ENCODE measurements around the gene CNBD2. TPM values are rescaled to one million over a fixed set of nuclear protein-coding genes. Genes with fewer than 3 reads are reported as not detected.

The CNBD2 gene
- total and polyA plus RNA-seq, 12 donors, result 1.1 to 23.3 (median 5.2) TPM

DNA sequence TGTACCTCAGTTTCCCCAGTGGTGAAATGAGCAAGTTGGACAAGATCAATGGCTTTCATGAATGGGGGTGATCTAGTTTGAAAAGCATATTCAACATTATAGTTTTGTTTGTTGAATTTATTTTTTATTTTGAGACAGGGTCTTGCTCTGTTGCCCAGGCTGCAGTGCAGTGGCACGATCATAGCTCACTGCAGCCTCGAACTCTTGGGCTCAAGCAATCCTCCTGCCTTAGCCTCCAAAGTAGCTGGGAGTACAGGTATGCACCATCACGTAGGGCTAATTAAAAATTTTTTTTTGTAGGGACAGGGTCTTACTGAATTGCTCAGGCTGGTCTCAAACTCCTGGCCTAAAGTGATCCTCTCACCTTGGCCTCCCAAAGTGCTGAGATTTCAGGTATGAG lies 63.4 kb downstream of the CNBD2 start:
- Histone ChIP-seq H3K4me1 (replicated peaks in 1 of 2) (peaks cover 0 to 5% of the 10 kb centered on the region in 2 donors), H3K27ac (no peak overlapping the region), H3K36me3 (replicated peaks in 1 of 2) (no peaks in the 10 kb centered on the region), H3K4me3 (no peak overlapping the region), H3K27me3 (no peaks in the 10 kb centered on the region), H3K9me3 (replicated peaks in 1 of 3) (no peaks in the 10 kb centered on the region)
- no peak for TF ChIP-seq POLR2A (IDR thresholded peaks at IDR 0.05)
- TF ChIP-seq, protein P1, sequence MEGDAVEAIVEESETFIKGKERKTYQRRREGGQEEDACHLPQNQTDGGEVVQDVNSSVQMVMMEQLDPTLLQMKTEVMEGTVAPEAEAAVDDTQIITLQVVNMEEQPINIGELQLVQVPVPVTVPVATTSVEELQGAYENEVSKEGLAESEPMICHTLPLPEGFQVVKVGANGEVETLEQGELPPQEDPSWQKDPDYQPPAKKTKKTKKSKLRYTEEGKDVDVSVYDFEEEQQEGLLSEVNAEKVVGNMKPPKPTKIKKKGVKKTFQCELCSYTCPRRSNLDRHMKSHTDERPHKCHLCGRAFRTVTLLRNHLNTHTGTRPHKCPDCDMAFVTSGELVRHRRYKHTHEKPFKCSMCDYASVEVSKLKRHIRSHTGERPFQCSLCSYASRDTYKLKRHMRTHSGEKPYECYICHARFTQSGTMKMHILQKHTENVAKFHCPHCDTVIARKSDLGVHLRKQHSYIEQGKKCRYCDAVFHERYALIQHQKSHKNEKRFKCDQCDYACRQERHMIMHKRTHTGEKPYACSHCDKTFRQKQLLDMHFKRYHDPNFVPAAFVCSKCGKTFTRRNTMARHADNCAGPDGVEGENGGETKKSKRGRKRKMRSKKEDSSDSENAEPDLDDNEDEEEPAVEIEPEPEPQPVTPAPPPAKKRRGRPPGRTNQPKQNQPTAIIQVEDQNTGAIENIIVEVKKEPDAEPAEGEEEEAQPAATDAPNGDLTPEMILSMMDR (IDR thresholded peaks at IDR 0.05), result no peak
- WGBS, 4 donors, result 91 to 96% (median 93%) methylated on average over 3 of the region's 3 CpGs
- intact Hi-C loops (cut with DNase I), result no loop called here
- DNase-seq, result no peak

DNA sequence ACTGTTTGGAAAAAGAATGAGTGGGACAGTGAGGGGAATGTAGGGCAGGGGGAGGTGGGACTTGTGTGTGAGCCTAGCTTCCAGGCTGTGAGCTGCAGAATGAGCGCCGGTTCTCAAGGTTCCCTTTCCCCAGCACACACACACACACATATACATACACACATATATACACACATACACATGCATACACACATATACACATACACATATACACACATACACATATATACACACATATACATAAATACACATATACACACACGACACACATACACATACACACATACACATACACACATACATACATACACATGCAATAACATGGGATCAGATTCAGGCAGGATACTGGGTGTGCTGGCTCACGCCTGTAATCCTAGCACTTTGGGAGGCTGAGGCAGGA lies 66.5 kb downstream of the CNBD2 start:
- no peaks in the 10 kb centered on the region for H3K9me3 ChIP-seq (replicated peaks in 1 of 3)
- no peak overlapping the region for H3K27ac ChIP-seq
- TF ChIP-seq, protein P1 (IDR thresholded peaks at IDR 0.05), result no peak
- no peak for TF ChIP-seq POLR2A (IDR thresholded peaks at IDR 0.05)
- intact Hi-C loops (cut with DNase I), result no loop called here
- no peak overlapping the region for H3K4me3 ChIP-seq
- whole genome bisulfite sequencing, 4 donors, result 81 to 91% (median 89%) methylated on average over 4 of the region's 4 CpGs
- DNase-seq, result no peak
- H3K27me3 ChIP-seq, result no peaks in the 10 kb centered on the region
- no peaks in the 10 kb centered on the region for H3K36me3 ChIP-seq (replicated peaks in 1 of 2)
- H3K4me1 ChIP-seq (replicated peaks in 1 of 2), result peaks cover 0 to 5% of the 10 kb centered on the region in 2 donors

DNA sequence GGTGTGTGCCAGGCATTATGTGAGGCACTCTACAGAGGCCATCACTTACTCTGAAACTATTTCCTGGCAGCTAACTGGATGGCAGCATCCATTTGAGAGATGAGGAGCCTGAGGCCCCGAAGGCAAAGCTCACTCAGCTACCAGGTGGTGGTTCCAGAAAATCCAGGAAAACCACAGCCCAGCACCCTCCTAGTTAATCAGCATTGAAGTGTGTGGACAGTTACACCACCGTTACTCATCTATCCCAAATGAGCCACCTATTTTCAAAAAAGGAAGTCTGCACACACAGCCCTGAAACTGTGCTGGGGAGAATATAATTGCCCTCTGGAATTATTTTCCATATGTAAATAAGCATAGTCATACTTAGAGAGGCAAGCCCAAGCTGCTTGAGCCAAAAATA lies 67.4 kb downstream of the CNBD2 start:
- no peak for TF ChIP-seq POLR2A (IDR thresholded peaks at IDR 0.05)
- TF ChIP-seq, protein P1 (IDR thresholded peaks at IDR 0.05), result no peak
- Histone ChIP-seq H3K27ac (no peak overlapping the region), H3K27me3 (no peaks in the 10 kb centered on the region), H3K9me3 (replicated peaks in 1 of 3) (no peaks in the 10 kb centered on the region), H3K4me1 (replicated peaks in 1 of 2) (peaks cover 0 to 5% of the 10 kb centered on the region in 2 donors), H3K36me3 (replicated peaks in 1 of 2) (no peaks in the 10 kb centered on the region), H3K4me3 (no peak overlapping the region)
- intact Hi-C loops (cut with DNase I), result no loop called here
- 50 to 100% (median 74%) methylated on average over 2 of the region's 2 CpGs for WGBS, 4 donors
- no peak for DNase-seq

DNA sequence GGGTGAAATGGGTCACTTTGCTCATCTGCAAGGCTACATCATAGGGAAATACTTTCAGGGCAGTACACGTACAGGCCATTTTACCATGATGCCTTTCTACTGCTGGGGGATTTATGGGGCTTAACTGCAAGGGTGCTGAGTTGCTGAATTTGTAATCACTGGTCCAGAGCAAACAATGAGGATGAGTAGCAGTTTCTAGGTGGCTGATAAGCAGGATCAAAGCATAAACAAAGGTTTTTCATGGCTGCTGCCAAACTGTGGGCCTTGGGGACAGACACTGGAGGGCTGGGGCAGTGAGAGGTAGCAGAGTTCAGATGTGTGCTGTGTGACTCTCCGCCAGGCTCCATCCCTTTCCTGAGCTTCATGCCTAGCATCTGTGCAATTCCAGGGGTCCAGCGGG lies 68.3 kb downstream of the CNBD2 start:
- intact Hi-C loops (cut with DNase I), result no loop called here
- no peak overlapping the region for H3K27ac ChIP-seq
- no peak for DNase-seq
- no peak overlapping the region for H3K4me3 ChIP-seq
- 87 to 97% (median 93%) methylated on average over 2 to 3 of the region's 3 CpGs for WGBS, 4 donors
- no peak for TF ChIP-seq POLR2A (IDR thresholded peaks at IDR 0.05)
- TF ChIP-seq, protein P1 (IDR thresholded peaks at IDR 0.05), result no peak
- H3K36me3 ChIP-seq (replicated peaks in 1 of 2), result no peaks in the 10 kb centered on the region
- peaks cover 0 to 5% of the 10 kb centered on the region in 2 donors for H3K4me1 ChIP-seq (replicated peaks in 1 of 2)
- H3K9me3 ChIP-seq (replicated peaks in 1 of 3), result no peaks in the 10 kb centered on the region
- no peaks in the 10 kb centered on the region for H3K27me3 ChIP-seq

Data from adrenal gland (tissue), 12 donors.